IPS-15b (cell line): ENCODE results near the gene ITGA5.

Experiments used
- H3K27me3 ChIP-seq: one replicate; pipeline ENCODE4 v1.6.1; 2013; ENCODE audit warnings: low read length; ENCODE audit not compliant: control insufficient read depth, insufficient read depth
- H3K36me3 ChIP-seq: one replicate; pipeline ENCODE4 v1.6.1; 2013; ENCODE audit warnings: low read length; ENCODE audit not compliant: control insufficient read depth, insufficient read depth
- H3K4me1 ChIP-seq: one replicate; pipeline ENCODE4 v1.6.1; 2013; ENCODE audit warnings: mild to moderate bottlenecking, low read length; ENCODE audit not compliant: control insufficient read depth, insufficient read depth
- H3K4me3 ChIP-seq: one replicate; pipeline ENCODE4 v1.5.1; 2013; ENCODE audit warnings: low read depth, low read length
- H3K9ac ChIP-seq: one replicate; pipeline ENCODE4 v1.6.1; 2013; ENCODE audit warnings: low read depth, mild to moderate bottlenecking, low read length
- H3K9me3 ChIP-seq: one replicate; pipeline ENCODE4 v1.6.1; 2013; ENCODE audit warnings: mild to moderate bottlenecking, low read length; ENCODE audit not compliant: control insufficient read depth, insufficient read depth

Gene ITGA5

GRCh38 chr12:54351341-54351740, 67.7 kb downstream of the ITGA5 start:
- no peak overlapping the region for H3K4me3 ChIP-seq
- H3K9me3 ChIP-seq = no peaks in the 10 kb centered on the region
- H3K4me1 ChIP-seq = peaks cover 46% of the 10 kb centered on the region
- H3K27me3 ChIP-seq = peaks cover 7% of the 10 kb centered on the region
- H3K36me3 ChIP-seq = peaks cover 22% of the 10 kb centered on the region
- H3K9ac ChIP-seq = no peak overlapping the region

GRCh38 chr12:54350743-54351142, 68.3 kb downstream of the ITGA5 start:
- no peak overlapping the region for H3K9ac ChIP-seq
- no peak overlapping the region for H3K4me3 ChIP-seq
- H3K36me3 ChIP-seq = peaks cover 22% of the 10 kb centered on the region
- H3K27me3 ChIP-seq = peaks cover 7% of the 10 kb centered on the region
- H3K9me3 ChIP-seq = no peaks in the 10 kb centered on the region
- peaks cover 41% of the 10 kb centered on the region for H3K4me1 ChIP-seq

- Histone ChIP-seq H3K9ac (no peak overlapping the region), H3K4me3 (no peak overlapping the region), H3K4me1 (peaks cover 35% of the 10 kb centered on the region), H3K27me3 (peaks cover 7% of the 10 kb centered on the region), H3K36me3 (peaks cover 22% of the 10 kb centered on the region), H3K9me3 (no peaks in the 10 kb centered on the region)
Observed at GRCh38 chr12:54349679-54350078, 69.4 kb downstream of the ITGA5 start.

- H3K27me3 ChIP-seq = peaks cover 7% of the 10 kb centered on the region
- H3K9me3 ChIP-seq = no peaks in the 10 kb centered on the region
- peaks cover 22% of the 10 kb centered on the region for H3K36me3 ChIP-seq
- H3K4me3 ChIP-seq = no peak overlapping the region
- peaks cover 34% of the 10 kb centered on the region for H3K4me1 ChIP-seq
- H3K9ac ChIP-seq = no peak overlapping the region
Observed at GRCh38 chr12:54349036-54349435, 70.0 kb downstream of the ITGA5 start.
